ENCODE data around the gene PDZK1IP1. TPM values are rescaled to one million over a fixed set of nuclear protein-coding genes. Genes with fewer than 3 reads are reported as not detected.
"Not testable (repeated sequence)": the region's sequence is repeated elsewhere in the genome, so short reads cannot be mapped to it uniquely, and the experiment has no call there.

Gene PDZK1IP1
- total RNA-seq, 2 experiments from 2014 or later = not detected

DNA sequence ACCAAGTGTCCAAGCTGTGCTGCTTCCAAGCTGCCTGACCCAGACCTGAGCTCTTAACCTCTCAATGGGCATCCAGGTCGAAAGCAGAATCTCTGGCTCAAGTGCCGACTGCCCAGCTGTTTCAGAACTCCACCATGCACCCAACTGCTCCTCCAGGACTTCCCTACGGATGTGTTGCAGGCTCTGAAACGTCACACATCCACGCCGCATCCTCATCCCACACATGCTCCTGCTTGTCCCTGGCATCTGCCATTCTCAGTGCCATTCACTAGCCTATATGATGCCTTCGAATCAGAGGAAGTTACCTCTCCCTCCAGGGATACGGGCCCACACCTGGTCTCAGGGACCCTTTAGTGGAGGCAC, 11.2 kb downstream of the PDZK1IP1 start:
- Mint-ChIP-seq H3K27ac (no peak overlapping the region), H3K36me3 (no peaks in the 10 kb centered on the region), H3K4me1 (peaks cover 14% of the 10 kb centered on the region), H3K9me3 (no peaks in the 10 kb centered on the region), H3K4me3 (no peak overlapping the region), H3K27me3 (peaks cover 34% of the 10 kb centered on the region)
- POLR2A ChIA-PET = interaction anchor here (0.7 kb wide), 1 partner anchor 84 kb away, joined by 3 read pairs; no protein-coding TSS in a partner anchor
- DNase-seq (no peak), ATAC-seq (ENCODE audit: low read depth) (no peak)

DNA sequence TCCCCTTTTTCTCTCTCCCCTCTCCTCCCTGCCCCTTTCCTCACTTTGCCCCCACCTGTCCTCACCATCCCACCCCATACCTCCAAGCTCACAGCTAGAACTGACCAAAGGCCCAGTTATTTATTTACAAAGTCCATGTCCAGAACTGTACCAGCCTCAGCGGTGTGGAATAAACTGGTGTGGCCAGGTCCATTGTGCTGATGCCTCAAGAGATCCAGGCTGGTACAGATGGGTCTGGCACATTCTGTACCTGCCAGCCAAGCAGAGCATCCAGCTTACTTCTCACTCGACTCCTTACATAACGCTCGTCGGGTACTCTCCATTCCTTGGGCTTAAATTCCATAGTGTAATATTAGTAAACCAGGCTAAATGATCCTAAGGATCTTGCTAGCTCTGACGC, 11.8 kb downstream of the PDZK1IP1 start:
- Mint-ChIP-seq H3K4me1 (peaks cover 14% of the 10 kb centered on the region), H3K9me3 (no peaks in the 10 kb centered on the region), H3K27ac (no peak overlapping the region), H3K36me3 (no peaks in the 10 kb centered on the region), H3K4me3 (no peak overlapping the region), H3K27me3 (peaks cover 34% of the 10 kb centered on the region)
- DNase-seq = no peak
- no peak for ATAC-seq (ENCODE audit: low read depth)
- POLR2A ChIA-PET = no interaction called here

DNA sequence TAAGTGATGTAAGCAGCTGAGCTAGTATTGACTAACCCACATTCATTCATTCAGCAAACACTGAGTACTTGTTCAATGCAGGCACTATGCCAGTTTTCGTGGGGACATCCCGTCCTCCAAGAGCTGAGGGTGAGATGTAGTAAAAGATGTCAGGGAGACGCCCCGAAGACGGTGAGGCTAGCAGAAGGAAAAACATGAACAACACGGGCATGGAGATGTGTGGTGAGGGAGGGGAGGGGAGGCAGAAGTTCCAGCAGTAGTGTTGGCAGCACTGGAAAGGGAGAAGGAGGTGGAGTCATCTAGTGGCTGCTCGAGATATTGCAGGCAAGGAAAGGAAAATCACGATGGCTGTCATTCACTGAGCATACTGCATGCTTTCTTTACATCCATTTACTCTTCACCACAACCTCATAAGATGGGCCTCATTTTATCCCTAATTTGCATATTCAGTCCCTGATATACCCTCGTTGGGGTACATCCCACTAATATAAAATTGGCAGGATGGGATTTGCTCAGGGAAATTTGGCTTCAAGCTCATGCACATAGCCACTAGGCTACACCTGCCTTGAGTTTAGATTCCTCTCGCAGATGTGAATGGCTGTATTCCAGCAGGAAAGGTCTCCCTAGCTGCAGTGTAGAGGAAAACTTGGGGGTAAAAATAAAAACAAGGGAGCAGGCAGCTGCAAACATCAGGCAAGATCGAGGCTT, 14.5 kb downstream of the PDZK1IP1 start:
- H3K36me3 Mint-ChIP-seq = no peaks in the 10 kb centered on the region
- no peak overlapping the region for H3K4me3 Mint-ChIP-seq
- H3K4me1 Mint-ChIP-seq = peaks cover 10% of the 10 kb centered on the region
- peaks cover 25% of the 10 kb centered on the region for H3K27me3 Mint-ChIP-seq
- no peaks in the 10 kb centered on the region for H3K9me3 Mint-ChIP-seq
- POLR2A ChIA-PET = no interaction called here
- no peak for ATAC-seq (ENCODE audit: low read depth)
- no peak for DNase-seq
- no peak overlapping the region for H3K27ac Mint-ChIP-seq

DNA sequence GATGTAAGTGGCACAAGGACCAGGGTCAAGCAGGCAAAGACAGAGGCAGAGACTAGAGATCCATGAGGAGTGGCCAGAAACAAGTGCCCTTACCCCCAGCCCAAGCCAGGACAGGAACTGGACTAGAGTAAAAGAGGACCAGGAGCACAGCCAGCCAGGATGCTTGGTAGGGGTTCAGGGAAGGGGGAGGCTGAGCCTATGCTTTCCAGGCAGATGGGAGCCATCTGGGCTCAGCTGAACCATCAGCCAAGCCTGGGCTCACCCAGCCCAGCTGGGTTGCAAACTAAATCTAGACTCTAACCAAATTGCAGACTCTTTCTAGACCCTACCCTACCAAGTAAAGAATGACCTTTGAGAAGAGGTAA, 15.2 kb downstream of the PDZK1IP1 start:
- POLR2A ChIA-PET = no interaction called here
- no peaks in the 10 kb centered on the region for H3K36me3 Mint-ChIP-seq
- no peaks in the 10 kb centered on the region for H3K9me3 Mint-ChIP-seq
- H3K4me3 Mint-ChIP-seq = no peak overlapping the region
- peaks cover 21% of the 10 kb centered on the region for H3K27me3 Mint-ChIP-seq
- DNase-seq (no peak), ATAC-seq (ENCODE audit: low read depth) (no peak)
- H3K4me1 Mint-ChIP-seq = peaks cover 10% of the 10 kb centered on the region
- no peak overlapping the region for H3K27ac Mint-ChIP-seq

DNA sequence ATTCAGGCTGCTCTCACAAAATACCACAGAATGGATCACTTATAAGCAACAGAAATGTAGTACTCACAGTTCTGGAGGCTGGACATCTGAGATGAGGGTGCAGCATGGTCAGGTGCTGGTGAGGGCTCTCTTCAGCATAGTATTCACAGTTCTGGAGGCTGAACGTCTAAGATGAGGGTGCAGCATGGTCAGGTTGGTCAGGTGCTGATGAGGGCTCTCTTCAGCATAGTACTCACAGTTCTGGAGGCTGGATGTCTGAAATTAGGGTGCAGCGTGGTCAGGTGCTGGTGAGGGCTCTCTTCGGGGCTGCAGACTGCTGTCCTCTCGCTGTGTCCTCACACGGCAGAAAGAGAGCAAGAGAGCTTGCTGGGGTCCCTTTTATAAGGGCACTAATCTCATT, 17.1 kb downstream of the PDZK1IP1 start:
- peaks cover 2% of the 10 kb centered on the region for H3K4me1 Mint-ChIP-seq
- H3K27me3 Mint-ChIP-seq = peaks cover 16% of the 10 kb centered on the region
- no peaks in the 10 kb centered on the region for H3K9me3 Mint-ChIP-seq
- DNase-seq (no peak), ATAC-seq (ENCODE audit: low read depth) (no peak)
- H3K27ac Mint-ChIP-seq = no peak overlapping the region
- POLR2A ChIA-PET = no interaction called here
- no peaks in the 10 kb centered on the region for H3K36me3 Mint-ChIP-seq
- no peak overlapping the region for H3K4me3 Mint-ChIP-seq

DNA sequence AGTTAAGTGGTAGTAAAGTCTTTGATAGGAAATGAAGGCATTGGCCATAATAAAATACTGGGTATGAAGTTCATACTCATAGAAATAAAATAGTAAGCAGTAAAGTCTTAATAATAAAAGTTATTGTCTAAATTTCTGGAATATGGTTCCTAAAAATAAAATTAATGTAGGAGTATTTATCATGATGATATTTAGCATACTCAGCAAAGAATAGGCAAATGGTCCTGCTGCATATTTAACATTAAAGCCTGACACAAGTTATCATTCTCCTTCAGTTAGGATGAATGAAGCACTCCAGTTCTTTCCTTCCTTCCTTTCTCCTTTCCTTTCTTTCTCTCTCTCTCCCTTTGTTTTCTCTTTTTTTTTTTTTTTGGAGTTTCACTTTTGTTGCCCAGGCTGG, 25.3 kb downstream of the PDZK1IP1 start:
- Mint-ChIP-seq H3K9me3 (no peaks in the 10 kb centered on the region), H3K4me1 (no peaks in the 10 kb centered on the region), H3K27me3 (peaks cover 20% of the 10 kb centered on the region), H3K4me3 (no peak overlapping the region), H3K36me3 (no peaks in the 10 kb centered on the region), H3K27ac (no peak overlapping the region)
- ATAC-seq (ENCODE audit: low read depth) = no peak
- no peak for DNase-seq
- POLR2A ChIA-PET = no interaction called here

DNA sequence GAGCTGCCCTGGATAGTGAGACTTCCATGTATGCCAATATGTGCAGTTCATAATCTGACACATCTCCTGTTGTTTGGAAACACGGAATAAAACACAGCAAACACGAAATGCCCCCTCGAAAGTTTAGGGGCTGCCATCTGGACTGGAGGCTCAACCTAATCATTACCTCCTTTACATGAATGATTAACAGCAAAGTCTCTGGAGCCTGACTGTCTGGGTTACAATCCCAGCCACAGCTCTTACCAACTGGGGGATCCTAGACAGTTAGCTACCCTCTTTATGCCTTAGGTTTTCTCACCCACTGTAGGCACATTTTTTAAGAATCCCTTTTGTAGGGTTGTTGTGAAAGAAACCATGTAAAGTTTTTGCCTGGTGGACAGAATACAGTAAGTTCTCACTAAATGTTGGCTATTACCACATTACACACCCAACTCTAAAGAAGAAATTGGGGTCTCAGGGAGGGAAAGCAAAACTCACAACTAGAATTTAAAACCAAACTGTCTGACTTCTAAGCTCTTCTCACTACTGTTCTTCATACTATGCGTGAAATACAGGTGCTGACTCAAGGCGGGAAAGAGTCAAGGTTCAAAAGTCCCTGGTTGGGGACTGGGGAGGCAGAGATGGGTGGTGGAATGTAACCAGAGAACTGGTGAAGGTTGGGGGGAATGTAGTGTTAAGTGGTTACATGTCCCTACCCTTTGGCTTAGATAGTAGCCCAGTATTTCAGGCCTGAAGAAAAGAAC, 28.4 kb downstream of the PDZK1IP1 start:
- DNase-seq (no peak), ATAC-seq (ENCODE audit: low read depth) (no peak)
- no peaks in the 10 kb centered on the region for H3K9me3 Mint-ChIP-seq

DNA sequence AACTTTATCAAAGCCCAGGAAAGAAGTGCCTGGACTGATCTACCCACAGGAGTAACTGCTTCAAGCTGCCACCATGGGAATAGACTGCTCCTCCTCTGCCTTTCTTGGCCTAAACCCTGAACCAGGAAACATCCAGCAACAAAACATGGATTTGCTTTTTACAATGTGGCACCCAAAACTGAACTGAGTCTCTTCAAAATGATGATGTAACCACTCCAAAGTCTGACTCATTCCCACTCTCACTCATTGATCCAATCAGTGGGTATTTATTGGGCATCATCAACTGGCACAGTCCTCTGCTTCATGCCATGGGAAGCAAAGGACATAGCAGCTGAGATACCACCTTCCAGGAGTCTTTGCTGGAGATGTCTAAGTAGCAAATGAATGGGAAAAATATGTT, 29.1 kb downstream of the PDZK1IP1 start:
- H3K27me3 Mint-ChIP-seq = peaks cover 27% of the 10 kb centered on the region
- no peaks in the 10 kb centered on the region for H3K4me1 Mint-ChIP-seq
- no peaks in the 10 kb centered on the region for H3K9me3 Mint-ChIP-seq
- H3K4me3 Mint-ChIP-seq = no peak overlapping the region
- POLR2A ChIA-PET = no interaction called here
- H3K36me3 Mint-ChIP-seq = no peaks in the 10 kb centered on the region
- DNase-seq = no peak
- no peak overlapping the region for H3K27ac Mint-ChIP-seq
- ATAC-seq (ENCODE audit: low read depth) = no peak

More for the DNA sequence above, 28.4 kb downstream of the PDZK1IP1 start:
- peaks cover 27% of the 10 kb centered on the region for H3K27me3 Mint-ChIP-seq
- POLR2A ChIA-PET = no interaction called here
- no peak overlapping the region for H3K27ac Mint-ChIP-seq
- H3K4me3 Mint-ChIP-seq = no peak overlapping the region
- H3K4me1 Mint-ChIP-seq = no peaks in the 10 kb centered on the region
- H3K36me3 Mint-ChIP-seq = no peaks in the 10 kb centered on the region

DNA sequence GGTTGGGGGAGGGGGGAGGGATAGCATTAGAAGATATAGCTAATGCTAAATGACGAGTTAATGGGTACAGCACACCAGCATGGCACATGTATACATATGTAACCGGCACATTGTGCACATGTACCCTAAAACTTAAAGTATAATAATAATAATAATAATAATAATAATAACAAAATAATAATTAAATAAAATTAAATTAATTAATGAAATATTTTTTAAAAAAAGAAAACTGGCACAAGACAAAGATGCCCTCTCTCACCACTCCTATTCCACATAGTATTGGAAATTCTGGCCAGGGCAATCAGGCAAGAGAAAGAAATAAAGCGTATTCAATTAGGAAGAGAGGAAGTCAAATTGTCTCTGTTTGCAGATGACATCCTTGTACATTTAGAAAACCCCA, 31.9 kb downstream of the PDZK1IP1 start:
- H3K9me3 Mint-ChIP-seq; DNase-seq; H3K27ac Mint-ChIP-seq; H3K4me3 Mint-ChIP-seq; POLR2A ChIA-PET; H3K36me3 Mint-ChIP-seq; H3K4me1 Mint-ChIP-seq; ATAC-seq (ENCODE audit: low read depth): not testable (repeated sequence)
- peaks cover 22% of the 10 kb centered on the region for H3K27me3 Mint-ChIP-seq

DNA sequence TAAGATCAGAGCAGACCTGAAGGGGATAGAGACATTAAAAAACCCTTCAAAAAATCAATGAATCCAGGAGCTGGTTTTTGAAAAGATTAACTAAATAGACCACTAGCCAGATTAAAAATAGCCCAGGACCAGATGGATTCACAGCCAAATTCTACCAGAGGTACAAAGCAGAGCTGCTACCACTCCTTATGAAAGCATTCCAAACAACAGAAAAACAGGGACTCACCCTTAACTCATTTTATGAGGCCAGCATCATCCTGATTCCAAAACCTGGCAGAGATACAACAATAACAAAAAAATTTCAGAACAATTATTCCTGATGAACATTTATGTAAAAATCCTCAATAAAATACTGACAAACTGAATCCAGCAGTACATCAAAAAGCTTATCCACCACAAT, 33.4 kb downstream of the PDZK1IP1 start:
- H3K27ac Mint-ChIP-seq; H3K4me3 Mint-ChIP-seq; H3K9me3 Mint-ChIP-seq; H3K36me3 Mint-ChIP-seq; POLR2A ChIA-PET; H3K4me1 Mint-ChIP-seq; DNase-seq; ATAC-seq (ENCODE audit: low read depth): not testable (repeated sequence)
- peaks cover 24% of the 10 kb centered on the region for H3K27me3 Mint-ChIP-seq

DNA sequence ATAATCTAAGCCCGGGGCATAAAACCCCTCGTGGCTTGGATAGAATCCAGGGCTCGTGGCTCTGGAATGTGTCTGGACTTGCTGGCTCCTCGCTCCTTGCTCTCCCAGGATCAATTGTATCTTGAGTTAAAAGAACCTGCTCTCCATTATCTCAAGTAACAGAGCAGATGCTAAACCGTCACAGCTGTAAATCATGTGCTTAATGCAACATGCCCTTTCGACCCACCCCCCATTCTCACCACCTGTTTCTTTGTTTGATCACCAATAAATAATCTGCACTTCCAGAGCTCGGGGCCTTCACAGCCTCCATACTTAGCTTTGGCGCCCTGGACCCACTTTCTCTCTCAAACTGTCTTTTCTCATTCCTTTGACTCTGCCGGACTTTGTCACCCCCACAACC, 40.7 kb downstream of the PDZK1IP1 start:
- peaks cover 15% of the 10 kb centered on the region for H3K27me3 Mint-ChIP-seq
- H3K9me3 Mint-ChIP-seq; H3K36me3 Mint-ChIP-seq; POLR2A ChIA-PET; H3K4me3 Mint-ChIP-seq; DNase-seq; H3K27ac Mint-ChIP-seq; H3K4me1 Mint-ChIP-seq; ATAC-seq (ENCODE audit: low read depth): not testable (repeated sequence)

DNA sequence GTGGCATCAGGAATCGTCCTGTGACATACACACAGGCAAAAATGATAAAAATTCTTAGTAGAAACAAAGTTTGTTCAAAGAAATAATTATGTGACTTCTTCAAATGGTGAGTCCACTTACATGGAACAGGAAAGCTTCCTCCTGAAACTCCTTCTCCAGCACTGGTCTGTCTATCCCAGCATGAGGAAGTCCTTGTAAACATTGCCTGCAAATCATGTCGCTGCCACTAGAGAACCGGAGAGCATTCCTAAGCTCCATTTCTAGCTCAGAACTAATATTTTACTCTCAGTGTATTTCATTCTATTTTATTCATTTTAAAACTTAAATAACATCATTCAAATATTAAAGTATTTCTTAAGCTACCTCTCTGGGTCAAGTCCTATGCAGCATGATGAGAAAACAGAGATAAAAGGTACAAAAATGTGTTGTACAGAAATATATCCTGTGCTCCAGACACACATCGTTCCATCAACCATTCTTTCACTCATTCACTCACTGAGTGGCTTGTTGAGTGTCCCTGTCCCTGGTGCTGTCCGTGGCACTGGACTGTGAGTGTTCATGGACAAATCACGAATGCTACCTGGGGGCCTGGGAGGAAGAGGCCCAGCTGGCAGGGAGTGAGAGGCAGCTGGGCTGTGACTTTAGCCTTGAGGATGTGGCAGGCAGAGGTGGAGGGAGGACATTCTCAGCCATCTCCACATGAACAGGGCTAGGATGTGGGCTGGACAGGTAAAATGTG, 42.6 kb downstream of the PDZK1IP1 start:
- Mint-ChIP-seq H3K4me3 (no peak overlapping the region), H3K36me3 (no peaks in the 10 kb centered on the region), H3K27me3 (peaks cover 13% of the 10 kb centered on the region), H3K27ac (no peak overlapping the region), H3K4me1 (no peaks in the 10 kb centered on the region), H3K9me3 (no peaks in the 10 kb centered on the region)
- POLR2A ChIA-PET = no interaction called here
- ATAC-seq (ENCODE audit: low read depth) = no peak
- no peak for DNase-seq

DNA sequence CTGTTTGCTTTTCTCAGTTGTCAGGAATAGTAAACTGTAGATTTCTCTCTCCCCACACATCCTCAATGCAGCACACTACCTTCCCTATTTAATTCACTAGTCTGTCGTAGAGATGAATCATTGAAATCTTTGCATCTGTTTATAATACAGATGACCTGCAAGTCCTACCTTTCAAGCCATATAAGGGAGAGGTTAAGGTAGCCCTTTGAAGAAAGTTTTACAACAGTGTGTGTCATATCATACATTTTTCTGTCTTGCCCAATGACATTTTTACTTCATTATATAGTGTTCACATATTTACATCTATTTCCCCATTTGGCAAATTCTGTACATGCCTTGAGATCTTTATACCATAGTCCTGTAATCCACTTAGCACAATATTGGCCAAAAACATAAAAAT, 43.3 kb downstream of the PDZK1IP1 start:
- H3K4me1 Mint-ChIP-seq; H3K4me3 Mint-ChIP-seq; H3K27me3 Mint-ChIP-seq; H3K27ac Mint-ChIP-seq; H3K9me3 Mint-ChIP-seq; H3K36me3 Mint-ChIP-seq; ATAC-seq (ENCODE audit: low read depth); DNase-seq; POLR2A ChIA-PET: not testable (repeated sequence)

DNA sequence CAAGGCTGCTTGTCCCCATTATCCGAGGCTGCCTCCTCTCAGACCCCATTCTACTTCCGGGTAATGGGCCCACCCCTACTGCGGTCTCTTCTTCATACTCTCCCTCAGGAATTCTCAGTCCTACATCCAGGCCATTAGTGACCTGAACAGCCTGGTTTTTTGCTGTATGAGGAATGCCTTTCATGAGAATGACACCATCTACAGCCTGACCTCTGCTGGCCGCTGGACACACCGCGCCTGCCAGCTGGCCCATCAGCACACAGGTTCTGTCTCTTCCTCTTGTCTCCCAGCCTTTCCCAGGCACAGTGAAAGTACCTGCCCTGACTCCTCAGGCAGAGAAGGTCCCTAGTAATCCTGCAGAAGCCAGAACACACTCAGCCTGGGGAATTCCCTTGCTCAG, 46.2 kb downstream of the PDZK1IP1 start:
- H3K4me3 Mint-ChIP-seq; H3K9me3 Mint-ChIP-seq; H3K36me3 Mint-ChIP-seq; DNase-seq; H3K27ac Mint-ChIP-seq; H3K27me3 Mint-ChIP-seq; ATAC-seq (ENCODE audit: low read depth); H3K4me1 Mint-ChIP-seq; POLR2A ChIA-PET: not testable (repeated sequence)

Measured in activated naive CD8-positive, alpha-beta T cell treated with anti-CD3 and anti-CD28 coated beads, Interleukin-2, amount 10 ng/mL, durations not matched to agents 7 days and 5 days (primary cell).